ENCODE measurements around the gene EEIG1.

Gene EEIG1

GRCh38 chr9:127959841-127960409, 20.9 kb downstream of the EEIG1 start:
- no peak for DNase-seq (ENCODE audit: low spot score)

- no peak for DNase-seq (ENCODE audit: low spot score)
These were observed 21.4 kb downstream of the EEIG1 start for GRCh38 chr9:127959398-127959797.

DNA sequence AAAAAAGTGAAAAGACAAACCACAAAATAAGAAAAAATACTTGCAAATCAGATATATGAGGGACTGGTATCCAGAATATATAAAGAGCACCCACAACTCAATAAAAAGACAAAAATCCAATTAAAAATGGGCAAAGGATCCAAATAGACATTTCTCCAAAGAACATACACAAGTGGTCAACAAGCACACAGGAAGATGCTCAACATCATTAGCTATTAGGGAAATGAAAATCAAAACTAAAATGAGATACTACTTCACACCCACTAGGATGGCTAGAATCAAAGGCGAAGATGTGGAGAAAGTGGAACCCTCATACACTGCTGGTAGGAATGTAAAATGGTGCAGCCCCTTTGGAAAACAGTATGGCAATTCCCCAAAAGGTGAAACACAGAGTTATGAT, 22.1 kb downstream of the EEIG1 start:
- no peak for DNase-seq (ENCODE audit: low spot score)

GRCh38 chr9:127955294-127956015, 25.3 kb downstream of the EEIG1 start:
- peak; percentile 90 for DNase-seq (ENCODE audit: low spot score)

GRCh38 chr9:127954831-127955293, 25.9 kb downstream of the EEIG1 start:
- DNase-seq (ENCODE audit: low spot score), result no peak

DNA sequence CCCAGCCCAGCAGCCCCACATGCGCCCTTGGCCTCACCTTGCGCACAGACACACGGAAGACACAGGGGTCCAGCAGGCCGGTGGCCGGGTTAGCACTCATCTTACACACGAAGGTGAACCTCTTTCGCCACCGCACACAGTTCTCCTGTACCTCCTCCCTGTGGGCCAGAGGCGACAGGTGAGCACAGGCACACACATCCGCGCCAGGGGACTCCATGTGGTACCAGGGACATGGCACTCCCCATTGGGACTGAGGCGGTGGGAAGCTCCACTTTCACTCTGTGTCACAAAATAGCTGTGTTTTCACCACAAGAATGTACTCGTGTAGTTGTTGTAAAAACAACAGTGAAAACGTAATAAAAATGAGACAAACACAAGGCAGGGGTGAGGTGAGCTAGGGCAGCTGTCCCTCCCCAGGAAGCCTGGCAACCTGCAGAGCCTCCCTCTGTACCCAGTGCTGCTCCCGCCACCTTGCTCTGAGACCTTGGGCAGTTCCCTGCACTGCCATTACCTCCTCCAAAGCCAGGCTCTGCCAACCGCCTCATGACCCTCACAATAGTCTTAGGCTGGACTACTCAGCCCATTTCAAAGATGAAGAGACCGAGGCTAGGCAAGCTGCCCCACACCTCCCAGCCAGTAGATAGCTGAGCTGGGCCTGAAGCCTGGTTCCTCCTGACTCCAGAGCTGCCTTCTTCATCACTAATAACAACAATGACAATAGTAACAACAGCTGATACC, 26.9 kb downstream of the EEIG1 start:
- no peak for DNase-seq (ENCODE audit: low spot score)

- no peak for DNase-seq (ENCODE audit: low spot score)
These were observed 27.6 kb downstream of the EEIG1 start for GRCh38 chr9:127953154-127953553.

DNA sequence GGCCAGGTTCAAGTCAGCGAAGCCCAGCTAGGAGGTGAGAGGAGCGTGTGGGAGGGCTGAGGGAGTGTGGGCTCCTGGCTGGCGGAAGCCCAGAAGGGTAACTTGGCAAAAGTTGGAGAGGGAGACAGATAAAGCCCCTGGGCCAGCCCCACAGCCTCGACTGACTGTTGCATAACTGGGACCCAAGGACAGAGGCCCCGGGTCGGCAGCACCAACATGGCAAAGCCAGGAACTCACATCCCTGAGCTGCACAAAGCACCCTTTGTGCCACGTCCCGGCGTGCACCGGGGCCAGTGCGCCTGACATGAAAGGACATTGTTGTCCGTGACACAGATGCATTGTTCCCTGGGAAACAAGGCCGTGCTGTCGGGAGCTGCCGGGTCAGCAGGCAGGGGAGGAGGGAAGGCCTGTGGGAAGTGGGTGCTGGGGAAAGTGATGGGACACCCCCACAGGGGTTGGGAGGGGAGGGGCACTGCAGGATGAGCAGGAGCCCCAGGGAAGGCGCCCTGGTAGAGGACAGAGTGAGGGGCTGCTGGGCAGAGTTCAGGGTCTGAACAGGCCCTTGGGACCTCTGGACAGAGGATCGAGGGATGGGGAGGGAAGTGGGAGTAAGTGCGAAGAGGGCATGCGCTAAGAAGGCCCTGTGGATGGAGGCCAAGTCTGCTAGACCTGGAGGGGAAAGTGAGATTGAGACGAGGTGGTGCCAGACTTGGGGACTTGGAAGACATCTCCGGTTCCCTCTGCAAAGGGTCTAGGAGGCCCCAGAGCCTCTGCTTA, 30.1 kb downstream of the EEIG1 start:
- DNase-seq (ENCODE audit: low spot score), result no peak

GRCh38 chr9:127949827-127950512, 30.8 kb downstream of the EEIG1 start:
- DNase-seq (ENCODE audit: low spot score), result no peak

GRCh38 chr9:127947841-127948710, 32.7 kb downstream of the EEIG1 start:
- no peak for DNase-seq (ENCODE audit: low spot score)

DNA sequence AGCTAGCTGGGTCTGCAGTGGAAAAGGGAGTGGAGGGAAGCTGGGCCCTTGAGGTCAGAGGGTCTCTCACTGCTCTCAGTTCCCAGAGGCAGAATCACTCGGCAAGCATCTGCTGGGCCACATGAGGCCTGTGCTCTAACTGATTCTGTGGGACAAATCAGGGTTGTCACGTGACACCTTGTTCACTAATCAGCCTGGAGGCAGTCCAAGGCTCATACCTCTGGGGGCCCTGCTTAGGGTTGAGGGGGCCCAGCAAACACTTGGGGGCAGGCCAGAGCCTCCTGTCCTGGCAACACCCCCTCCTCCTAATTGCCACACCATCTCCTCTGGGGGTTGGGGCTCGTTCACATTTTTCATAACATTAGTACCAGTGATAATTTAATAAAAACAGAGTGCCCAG, 34.1 kb downstream of the EEIG1 start:
- no peak for DNase-seq (ENCODE audit: low spot score)

DNA sequence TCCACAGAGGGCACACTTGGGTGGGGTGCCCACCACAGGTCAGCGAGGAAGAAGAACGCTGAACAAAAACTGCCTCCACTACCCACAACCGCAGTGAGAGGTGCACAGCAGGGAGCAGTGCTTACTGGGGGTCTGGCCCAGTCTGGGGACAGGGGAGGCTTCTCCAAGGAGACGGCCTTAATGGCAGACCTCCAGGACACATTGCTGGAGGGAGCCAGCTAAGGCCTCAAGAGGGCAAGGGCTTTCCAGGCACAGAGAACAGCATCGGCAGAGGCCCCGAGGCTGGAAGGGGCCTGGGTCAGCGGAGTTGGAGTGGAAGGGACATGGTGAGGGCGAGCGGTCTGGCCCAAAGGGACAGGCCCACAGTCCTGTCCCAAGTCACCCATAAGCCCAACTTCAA, 34.8 kb downstream of the EEIG1 start:
- no peak for DNase-seq (ENCODE audit: low spot score)

- no peak for DNase-seq (ENCODE audit: low spot score)
These were observed 35.5 kb downstream of the EEIG1 start for GRCh38 chr9:127945338-127945737.

DNA sequence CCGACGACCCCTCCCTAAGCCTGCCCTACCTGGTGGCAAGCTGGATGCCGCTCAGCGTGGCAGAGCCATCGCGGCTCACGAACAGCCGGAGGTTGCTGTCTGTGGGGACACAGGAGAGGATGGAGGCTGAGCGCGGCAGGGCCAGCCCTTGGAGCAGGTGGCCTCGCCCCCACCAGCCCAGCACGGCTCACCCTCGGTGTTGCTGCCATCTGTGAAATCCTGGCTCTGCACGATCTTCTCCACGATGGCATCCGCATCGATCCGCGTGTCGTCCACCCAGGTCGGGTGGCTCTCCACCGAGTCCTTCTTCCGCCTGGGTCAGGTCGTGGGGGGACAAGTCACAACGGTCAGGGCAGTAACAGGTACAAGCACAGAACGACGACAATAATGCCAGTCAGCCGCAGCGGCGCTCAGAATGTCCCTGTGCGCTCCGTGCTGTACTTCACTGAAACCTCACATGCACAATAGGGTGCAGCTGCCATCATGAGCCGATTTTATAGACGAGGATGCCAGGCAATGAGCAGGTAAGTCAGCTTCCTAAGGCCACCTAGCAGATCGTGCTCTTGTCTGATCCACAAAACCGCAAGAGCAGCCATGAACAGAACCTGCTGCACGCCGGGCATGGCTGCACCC, 36.1 kb downstream of the EEIG1 start:
- DNase-seq (ENCODE audit: low spot score), result no peak

DNA sequence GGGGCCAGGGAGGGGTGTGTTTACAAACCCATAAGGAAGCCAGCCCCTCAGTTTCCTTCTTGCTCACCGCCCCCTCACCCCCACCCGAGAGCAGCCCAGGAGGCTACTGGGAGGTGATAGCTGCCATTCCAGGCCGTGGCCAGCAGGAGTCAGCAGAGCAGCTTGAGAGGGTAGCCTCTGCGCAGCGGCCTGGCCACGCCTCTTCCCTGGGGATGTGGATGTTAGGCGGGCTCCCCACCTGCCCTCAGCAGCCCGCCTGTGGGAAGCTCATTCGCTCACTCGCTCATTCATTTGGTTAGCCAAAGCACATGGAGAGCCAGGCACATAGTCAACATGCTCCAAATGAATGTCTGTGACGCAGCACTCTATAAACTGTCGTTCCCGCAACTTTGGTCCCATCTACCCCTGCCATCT, 37.1 kb downstream of the EEIG1 start:
- peak; percentile 85 for DNase-seq (ENCODE audit: low spot score)

GRCh38 chr9:127943011-127943662, 37.7 kb downstream of the EEIG1 start:
- no peak for DNase-seq (ENCODE audit: low spot score)

GRCh38 chr9:127942216-127943010, 38.4 kb downstream of the EEIG1 start:
- peak; percentile 80 for DNase-seq (ENCODE audit: low spot score)

DNA sequence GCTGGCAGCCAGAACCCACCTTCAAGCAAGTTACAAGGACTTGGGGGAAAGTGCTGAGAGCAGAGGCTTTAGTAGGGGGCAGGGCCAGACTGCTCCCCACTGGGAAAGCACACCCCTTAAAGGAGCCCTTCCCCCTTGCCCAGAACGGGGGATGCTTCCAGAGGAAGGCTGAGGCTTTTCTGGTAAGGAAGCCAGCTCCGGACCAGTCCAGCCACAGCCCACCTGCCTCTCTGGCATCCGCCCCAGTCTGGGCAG, 38.9 kb downstream of the EEIG1 start:
- DNase-seq (ENCODE audit: low spot score), result no peak

Data from cerebellar cortex (tissue), 1 donor.